T1000 (cell line): ENCODE data around the gene USP35.
"Not testable (repeated sequence)": the region's sequence is repeated elsewhere in the genome, so short reads cannot be mapped to it uniquely, and the experiment has no call there.

Experiments used
- DNase-seq: peaks from one replicate; lab custom pipeline; 2025; ENCODE audit warnings: mixed read lengths; lab: John Stamatoyannopoulos, UW

Gene USP35

DNA sequence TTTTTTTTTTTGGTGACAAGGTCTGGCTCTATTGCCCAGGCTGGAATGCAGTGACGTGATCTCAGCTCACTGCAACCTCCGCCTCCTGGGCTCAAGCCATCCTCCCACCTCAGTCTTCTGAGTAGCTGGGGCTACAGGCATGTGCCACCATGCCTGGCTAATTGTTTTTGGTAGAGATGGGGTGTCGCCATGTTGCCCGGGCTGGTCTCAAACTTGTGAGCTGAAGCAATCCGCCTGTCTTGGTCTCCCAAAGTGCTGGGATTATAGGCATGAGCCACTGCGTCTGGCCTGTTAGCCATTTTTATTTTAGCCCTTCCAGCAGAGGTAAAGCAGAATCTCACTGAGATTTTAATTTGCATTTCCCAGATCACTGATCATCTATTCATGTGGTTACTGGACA is 44.3 kb downstream of the USP35 start:
- not testable (repeated sequence) for DNase-seq

DNA sequence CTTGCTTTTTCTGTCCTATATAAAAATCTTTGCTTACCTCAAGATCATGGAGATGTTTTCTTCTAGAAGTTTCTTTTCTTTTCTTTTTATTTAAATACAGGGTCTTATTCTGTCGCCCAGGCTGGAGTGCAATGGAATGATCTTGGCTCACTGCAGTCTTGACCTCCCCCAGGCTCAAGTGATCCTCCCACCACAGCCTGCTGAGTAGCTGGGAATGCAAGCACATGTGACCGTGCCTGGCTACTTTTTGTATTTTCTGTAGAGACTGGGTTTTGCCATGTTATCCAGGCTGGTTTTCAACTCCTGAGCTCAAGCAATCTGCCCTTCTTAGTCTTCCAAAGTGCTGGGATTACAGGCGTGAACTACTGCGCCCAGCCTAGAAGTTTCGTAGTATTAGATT is 45.3 kb downstream of the USP35 start:
- no peak for DNase-seq

DNA sequence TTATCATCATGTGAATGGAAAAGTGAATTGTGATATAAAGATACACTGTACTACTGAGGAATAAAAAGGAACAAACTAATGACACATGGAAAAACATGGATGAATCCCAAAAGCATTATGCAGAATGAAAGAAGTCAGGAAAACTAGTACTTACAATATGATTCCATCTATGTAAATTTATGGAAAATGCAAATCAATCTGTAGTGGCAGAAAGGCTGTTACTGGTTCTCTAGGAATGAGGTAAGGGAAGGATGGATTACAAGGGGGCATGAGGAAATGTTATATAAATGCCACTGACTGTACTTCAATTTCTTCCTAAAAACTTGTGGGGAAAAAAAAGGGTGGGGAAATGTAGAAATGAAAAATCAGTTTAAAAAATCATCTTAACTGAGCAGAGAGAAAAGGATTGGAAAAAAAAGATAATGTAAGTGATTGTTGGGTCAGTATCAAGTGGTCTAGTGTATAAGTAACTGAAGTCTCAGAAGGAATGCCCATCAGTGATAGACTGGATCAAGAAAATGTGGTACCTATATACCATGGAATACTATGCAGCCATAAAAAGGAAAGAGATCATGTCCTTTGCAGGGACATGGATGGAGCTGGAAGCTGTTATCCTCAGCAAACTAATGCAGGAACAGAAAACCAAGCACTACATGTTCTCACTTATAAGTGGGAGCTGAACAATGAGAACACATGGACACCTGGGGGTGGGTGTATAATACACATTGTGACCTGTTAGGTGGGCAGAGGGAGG is 48.8 kb downstream of the USP35 start:
- no peak for DNase-seq

DNA sequence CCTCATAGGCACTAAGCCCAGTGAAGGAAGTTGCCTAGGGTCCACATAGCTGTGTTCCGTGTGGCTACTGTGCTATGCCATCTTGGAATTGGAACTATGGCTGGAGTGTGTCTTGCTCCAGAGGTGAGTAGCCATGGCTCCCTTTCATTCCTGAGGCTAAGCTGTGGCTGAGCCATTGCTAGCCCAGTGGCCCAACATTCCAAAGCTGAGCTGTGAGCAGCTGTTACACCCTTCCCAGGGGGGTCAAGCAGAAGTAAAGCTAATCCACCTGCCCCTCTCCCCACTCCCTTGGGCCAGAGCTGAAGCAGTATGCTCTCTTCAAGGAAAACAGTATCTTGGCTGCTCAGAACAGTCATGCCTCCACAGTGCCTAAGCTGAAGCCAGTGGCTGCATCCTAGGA is 51.1 kb downstream of the USP35 start:
- no peak for DNase-seq

DNA sequence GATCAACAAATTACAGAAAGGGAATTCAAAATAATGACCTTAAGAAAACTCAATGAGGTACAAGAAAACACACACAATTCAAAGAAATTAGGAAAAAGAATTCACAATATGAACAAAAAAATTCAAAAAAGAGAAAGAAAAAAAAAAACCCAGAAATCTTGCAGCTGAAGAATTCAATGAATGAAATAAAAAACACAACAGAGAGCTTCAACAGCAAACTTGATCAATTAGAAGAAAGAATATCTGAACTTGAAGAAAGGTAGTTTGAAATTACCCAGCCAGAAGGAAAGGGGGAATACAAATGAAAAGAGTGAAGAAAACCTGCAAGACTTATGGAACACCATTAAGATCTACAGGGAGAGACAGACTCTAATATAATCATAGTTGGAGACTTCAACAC is 52.8 kb downstream of the USP35 start:
- no peak for DNase-seq

DNA sequence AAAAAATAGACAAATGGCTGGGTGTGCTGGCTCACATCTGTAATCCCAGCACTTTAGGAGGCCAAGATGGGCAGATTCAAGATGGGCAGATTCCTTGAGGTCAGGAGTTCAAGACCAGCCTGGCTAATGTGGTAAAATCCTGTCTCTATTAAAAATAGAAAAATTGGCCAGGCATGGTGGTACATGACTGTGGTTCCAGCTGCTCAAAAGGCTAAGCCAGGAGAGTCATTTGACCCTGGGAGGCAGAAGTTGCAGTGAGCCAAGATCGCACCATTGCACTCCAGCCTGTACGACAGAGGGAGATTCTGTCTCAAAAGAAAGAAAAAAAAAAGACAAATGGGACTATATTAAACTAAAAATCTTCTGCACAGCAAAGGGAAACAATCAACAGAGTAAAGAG is 55.4 kb downstream of the USP35 start:
- DNase-seq: no peak

DNA sequence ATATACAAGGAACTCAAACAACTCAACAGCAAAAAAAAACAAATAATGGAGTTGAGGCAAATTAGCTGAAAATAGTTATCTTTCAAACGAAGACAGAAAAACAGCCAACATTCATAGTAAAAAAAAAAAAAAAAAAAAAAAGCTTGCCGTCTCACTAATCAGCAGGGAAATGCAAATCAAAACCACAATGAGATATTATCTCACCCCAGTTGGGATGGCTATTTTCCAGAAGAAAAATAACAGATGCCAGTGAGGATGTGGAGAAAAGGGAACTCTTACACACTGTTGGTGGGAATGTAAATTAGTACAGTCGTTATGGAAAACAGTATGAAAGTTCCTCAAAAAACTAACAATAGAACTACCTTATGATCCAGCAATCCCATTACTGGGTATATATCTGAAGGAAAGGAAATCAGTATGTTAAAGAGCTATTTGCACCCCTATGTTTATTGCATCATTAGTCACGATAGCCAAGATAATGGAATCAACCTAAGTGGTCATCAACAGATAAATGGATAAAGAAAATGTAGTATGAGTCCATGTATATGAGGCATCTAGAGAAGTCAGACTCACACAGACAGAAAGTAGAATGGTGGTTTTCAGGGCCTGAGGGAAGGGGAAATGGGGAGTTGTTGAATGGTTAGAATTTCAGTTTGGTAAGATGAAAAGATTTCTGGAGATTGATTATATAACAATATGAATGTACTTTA is 56.0 kb downstream of the USP35 start:
- no peak for DNase-seq

DNA sequence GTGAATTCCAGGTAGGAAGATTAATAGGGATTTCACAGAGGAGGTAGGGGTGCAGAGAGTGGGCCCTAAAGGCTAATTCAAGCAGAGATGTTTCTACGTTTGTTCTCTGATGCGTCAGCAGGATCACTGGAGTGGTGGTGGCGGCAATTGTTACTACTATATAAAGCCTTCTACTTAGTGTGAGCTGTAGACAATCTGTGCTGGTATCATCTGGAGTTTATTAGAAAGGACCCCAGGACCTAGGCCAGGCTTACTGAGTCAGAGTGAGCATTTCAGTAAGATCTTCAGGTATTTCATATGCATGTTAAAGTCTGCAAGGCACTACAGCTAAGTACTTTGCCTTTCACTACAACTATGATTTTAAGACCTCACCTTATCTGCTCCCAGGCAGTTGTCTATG is 59.5 kb downstream of the USP35 start:
- DNase-seq: no peak

DNA sequence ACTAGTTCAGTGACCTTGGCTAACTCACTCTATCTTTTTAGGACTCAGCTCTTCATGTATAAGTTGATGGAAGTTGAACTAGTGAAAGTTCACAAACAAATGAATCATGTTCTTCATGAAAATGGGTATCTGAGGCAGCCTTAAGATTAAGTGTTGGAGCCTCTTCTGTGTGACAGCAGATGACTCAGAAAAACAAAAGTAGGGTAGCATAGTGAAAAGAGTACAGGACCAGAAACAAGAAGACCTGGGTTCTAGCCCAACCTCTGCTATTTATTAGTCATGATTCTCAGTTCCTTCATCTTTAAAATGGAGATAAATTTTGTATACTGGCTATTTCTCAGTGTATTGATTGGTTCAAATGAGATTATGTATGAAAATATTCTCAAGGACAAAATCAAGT is 60.2 kb downstream of the USP35 start:
- no peak for DNase-seq

DNA sequence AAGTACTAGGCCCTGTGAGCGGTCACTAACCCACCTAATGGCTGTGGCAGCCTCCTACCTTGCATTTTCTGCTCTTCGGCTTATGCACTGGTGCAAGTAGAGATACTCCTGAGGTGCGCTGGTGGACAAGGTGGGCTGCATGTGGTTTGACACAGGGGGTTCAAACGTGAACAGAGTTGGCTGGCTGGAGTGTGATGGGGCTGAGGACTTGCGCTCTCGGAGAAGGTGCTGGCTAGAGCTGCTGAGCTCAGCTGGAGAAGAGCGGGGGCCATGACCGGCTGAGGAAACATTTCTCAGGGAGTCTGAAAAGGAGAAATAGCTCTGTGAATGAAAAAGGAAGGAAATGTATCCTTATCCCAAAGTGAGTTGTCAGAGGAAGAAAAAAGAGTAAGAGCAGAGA is 61.4 kb downstream of the USP35 start:
- no peak for DNase-seq

DNA sequence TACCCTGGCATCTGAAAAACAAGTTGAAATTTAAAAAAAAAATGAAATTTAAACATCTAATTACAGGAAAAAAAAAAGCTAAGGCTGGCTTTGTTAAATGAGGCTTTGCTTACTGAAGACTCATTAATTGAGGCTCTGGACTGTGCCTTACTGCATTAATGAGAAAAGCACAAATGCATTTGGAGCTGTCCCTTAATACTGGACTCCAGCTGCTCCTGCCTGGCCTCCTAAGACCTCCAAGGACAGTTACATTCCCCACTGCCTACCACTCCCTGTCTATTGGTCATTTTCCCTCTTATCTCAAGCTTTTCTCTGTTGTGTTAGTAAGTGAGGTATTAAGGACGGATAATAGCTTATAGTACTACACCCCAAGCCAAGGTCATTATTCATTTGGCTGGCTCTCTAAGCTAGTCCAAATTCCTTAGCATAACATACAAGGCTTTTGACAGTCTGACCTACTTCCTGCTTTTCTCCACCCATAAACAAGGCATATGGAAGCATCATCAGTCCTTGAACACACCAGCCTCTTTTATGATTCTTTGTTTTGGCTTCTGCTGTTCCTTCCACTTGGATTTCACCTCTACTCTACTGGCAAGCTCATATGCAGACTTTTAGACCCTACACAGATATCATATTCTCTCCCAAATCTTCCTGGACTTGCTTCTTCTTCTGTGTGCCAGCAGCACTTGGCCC is 62.5 kb downstream of the USP35 start:
- no peak for DNase-seq

DNA sequence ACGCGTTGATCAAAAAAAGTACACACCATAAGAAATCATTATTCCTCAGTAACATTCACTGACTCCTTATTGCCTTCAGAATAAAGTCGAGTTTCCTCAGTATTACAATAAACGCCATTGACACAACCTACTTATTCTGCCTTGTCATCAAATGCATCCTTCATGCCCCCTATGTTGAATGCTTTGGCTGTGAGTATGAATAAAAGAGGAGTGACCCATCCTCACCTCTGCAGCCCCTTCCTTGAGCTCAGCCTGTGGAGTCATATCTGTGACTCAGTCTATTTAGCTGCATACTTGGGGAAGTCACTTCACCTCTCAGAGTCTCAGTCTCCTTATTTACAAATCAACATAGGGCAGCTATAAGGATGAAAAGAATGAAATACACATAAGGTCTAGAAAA is 65.1 kb downstream of the USP35 start:
- DNase-seq: no peak

DNA sequence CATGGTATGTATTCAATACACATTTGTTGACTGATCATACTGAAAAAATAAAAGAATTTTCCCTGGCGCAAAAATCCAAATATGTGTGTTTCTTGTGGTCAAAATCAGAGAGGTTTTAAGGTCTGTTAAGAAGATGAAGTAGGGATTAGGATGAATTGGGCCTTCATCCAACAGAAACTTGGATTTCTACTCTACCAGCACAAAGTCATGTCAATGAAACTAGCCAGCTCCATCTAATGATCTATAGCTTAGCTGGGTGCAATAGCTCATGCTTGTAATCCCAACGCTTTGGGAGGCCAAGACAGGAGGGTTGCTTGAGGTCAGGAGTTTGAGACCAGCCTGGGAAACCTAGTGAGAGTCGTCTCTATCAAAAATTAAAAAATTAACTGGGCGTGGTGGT is 65.5 kb downstream of the USP35 start:
- no peak for DNase-seq

DNA sequence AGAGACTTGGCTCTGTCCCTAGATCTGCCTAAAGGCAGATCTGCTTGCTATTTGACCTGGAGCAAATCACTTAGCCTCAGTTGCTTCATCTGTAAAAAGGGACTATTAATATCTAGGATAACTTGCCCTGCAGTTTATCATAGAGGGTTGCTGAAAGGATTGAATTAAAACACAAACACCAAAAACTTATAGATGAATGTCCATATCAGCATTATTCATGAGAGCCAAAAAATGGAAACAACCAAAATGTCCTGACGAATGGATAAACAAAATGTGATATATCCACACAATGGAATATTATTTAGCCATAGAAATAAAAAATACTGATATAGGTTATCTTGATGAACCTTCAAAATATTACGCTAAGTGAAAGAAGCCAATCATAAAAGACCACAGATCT is 67.2 kb downstream of the USP35 start:
- DNase-seq: no peak

DNA sequence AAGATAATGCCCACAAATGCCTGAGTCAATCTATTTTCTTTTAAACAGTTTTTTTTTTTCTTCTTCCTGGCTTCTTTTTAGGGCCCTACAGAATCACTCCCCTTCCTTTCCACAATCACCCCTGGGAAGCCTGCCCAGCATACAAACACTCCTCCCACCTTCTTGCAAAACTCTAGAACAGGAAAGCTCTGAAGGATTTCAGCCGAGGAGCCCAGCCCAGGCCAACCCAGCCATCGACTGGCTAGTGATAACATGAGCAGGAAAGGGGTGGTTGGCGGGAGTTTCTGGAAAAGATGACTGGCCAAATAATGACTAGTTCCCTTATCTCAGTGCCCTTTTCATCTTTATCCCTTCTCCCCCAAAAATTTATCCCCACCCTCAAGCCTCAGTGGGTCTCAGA is 68.2 kb downstream of the USP35 start:
- no peak for DNase-seq

DNA sequence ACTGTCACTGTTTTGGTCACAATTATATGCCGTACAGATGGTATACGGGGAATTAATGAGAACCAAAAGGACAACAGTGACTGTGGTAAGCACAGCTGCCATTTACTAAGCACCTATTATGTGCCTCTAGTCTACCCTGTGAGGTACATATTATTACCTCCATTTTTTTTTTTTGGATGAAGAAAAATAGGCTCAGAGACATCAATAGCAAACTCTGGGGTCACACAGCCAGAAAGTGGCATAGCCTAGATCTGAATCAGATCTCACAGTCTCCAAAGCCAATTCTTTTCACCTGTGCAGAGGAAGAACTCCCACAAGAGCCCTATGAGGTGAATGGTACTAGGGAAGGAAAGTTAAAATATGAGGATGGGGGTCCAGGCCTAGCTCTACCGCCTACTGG is 68.9 kb downstream of the USP35 start:
- no peak for DNase-seq

DNA sequence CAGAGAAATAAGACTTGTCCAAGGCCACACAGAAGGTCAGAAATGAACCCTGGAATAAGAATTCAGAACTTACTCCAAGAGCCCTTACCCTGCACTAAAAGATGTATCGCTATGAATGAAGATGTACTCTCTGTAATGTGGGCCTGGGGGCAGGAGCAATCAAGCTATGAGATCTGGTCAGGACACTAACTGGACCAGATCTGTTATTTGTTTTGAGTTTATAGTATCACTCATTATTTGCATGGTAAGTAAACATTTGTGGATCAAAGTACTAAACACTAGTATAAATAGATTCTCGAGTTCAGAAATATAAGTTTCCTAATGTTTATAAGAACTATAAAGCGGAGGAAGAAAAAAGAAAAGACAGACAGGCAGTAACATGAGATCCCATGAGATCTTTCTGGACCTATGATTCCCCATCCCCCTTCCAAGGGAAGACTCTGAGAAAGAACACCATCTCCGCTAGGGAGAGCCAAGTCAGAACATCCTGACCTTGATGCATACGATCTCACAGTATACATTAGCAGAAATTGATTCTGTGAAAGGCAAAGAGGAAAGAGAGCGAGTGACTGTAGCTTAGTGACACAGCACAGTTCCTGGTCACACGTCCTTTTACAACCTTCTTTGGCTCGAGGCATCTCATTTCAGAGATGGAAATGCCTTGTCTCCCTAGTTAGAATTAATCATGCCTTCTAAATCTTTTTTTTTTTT is 71.2 kb downstream of the USP35 start:
- DNase-seq: no peak

DNA sequence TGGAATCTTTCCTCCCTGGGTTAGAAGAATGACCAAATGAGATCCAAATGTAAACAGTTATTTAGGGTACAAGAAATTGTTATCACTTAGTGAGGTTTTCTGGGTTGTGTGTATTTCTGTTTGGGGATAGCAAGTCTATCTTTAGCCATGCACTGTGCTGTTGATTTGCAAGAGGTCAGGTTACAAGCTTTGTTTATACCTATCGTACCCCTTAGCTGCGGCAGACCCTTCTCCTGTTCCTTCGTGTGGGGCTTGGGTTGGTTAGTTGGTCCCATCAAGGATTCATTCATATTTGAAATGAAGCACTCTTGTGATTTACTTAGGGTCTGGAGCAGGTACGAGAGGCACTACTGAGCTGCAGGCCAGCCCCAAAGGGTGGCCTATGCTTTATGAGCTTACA is 72.6 kb downstream of the USP35 start:
- DNase-seq: no peak

DNA sequence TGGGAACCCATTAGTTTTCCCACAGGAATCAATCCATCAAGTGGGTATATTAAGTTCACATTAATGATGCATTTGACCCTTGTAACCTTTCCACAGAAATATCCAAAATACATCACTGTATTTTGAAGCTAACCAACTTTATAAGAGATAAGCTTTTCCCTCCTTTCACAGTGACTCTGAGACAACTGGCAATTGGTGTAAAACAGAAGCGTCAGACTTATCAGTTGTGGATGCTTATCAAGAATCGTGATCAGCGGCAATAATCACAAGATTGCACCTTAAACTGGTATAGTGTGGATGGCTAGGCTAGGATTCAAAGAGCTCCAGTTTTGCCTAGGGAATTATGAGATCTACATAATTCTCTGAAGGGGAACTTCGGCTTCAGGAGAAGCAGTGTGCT is 73.1 kb downstream of the USP35 start:
- DNase-seq: no peak

DNA sequence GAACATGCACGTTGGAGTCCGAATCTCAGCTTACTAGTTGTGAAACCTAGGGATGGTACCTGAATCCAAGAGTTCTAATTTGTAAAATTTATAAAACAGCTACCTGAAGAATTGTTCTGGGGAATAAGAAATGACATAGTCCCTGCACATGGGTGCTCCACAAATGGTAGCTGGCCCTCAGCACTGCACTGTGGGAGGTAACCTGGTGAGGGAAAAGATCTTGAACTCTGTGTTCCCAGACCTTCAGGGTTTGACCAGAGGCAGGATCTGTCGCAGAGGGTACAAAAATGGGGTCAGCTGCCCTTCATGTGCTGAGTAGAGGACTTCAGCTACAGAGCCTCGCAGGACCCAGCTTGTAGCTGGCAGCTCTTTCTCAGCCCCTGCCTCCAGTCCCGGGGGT is 73.5 kb downstream of the USP35 start:
- no peak for DNase-seq

DNA sequence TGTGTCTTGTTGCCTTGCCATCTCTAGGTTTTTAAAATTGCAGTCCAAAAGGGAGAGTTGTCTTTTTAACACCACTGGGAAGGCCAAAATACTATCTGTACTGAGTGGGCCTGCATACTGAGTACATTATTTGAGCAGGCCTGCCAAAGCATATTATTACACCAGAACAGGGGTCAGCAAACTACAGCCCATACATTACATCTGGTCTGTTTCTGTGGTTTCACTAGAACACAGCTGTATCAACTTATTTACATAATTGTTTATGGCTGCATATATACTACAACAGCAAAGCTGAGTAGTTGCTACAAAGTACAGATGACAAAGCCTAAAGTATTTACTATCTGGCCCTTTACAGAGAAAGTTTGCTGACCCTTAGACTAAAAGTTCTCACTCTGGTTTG is 74.0 kb downstream of the USP35 start:
- DNase-seq: no peak
